ENCODE measurements around the gene ZNF273. TPM values are rescaled to one million over a fixed set of nuclear protein-coding genes. Genes with fewer than 3 reads are reported as not detected.

The ZNF273 gene
- polyA plus RNA-seq, 1 donor (not counting 4 experiments of a cell fraction or from before 2014, with no cell fraction given), result 4.7 TPM

DNA sequence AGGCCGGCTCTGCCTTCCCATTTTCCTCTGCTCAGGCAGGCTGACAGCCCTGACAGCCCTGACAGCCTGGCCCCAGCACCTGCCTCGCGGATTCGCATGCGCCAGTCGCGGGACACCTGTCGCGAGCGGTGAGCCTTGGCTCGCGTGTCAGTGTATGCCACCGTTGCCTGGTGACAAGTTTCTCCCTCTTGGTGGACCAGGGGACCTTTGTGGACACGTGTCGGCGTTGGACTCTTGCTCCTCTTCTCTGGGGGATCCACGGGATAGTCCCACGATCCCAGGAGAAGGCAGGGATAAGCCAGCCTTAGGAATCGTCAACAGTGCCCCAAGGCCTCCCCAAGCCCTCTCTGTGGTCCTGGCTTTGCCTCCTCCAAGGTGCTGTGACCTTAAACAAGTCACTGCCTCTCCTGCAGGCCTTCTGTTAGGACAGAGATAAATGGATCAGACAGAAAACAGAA lies 18.1 kb upstream of the ZNF273 start:
- peaks cover 2% of the 10 kb centered on the region for H3K4me1 ChIP-seq (ENCODE audit: control insufficient read depth, extremely low read depth, insufficient read depth, low read length)
- H3K4me3 ChIP-seq (ENCODE audit: control insufficient read depth in 2 of 3, extremely low read depth in 1 of 3, insufficient read depth in 2 of 3, low read depth in 1 of 3, low read length in 3 of 3), result no peak overlapping the region
- dilution Hi-C loops (cut with MboI; ENCODE audit: extremely low pct_ligation_motif_present, low sequenced_read_pairs), result no loop called here
- H2AFZ ChIP-seq (ENCODE audit: control insufficient read depth, low read length), result no peak overlapping the region
- H3K4me2 ChIP-seq (ENCODE audit: control insufficient read depth, extremely low read depth, insufficient read depth, low read depth, low read length), result no peak overlapping the region
- H3K9me1 ChIP-seq (ENCODE audit: control insufficient read depth, extremely low read depth, insufficient read depth, low read length), result no peaks in the 10 kb centered on the region
- H4K20me1 ChIP-seq (ENCODE audit: control insufficient read depth, extremely low read depth, insufficient read depth, low read length), result no peaks in the 10 kb centered on the region
- FAIRE-seq, result no peak
- no peak for TF ChIP-seq EZH2 (IDR thresholded peaks at IDR 0.05; ENCODE audit: low read length)
- TF ChIP-seq, protein P1, sequence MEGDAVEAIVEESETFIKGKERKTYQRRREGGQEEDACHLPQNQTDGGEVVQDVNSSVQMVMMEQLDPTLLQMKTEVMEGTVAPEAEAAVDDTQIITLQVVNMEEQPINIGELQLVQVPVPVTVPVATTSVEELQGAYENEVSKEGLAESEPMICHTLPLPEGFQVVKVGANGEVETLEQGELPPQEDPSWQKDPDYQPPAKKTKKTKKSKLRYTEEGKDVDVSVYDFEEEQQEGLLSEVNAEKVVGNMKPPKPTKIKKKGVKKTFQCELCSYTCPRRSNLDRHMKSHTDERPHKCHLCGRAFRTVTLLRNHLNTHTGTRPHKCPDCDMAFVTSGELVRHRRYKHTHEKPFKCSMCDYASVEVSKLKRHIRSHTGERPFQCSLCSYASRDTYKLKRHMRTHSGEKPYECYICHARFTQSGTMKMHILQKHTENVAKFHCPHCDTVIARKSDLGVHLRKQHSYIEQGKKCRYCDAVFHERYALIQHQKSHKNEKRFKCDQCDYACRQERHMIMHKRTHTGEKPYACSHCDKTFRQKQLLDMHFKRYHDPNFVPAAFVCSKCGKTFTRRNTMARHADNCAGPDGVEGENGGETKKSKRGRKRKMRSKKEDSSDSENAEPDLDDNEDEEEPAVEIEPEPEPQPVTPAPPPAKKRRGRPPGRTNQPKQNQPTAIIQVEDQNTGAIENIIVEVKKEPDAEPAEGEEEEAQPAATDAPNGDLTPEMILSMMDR (optimal IDR thresholded peaks at IDR 0.05 in 1 of 3, IDR thresholded peaks at IDR 0.05 in 1 of 3, conservative IDR thresholded peaks at IDR 0.05 in 1 of 3; ENCODE audit: extremely low read depth in 1 of 3, insufficient read depth in 2 of 3, low read length in 3 of 3), result no peak
- H3K27me3 ChIP-seq (ENCODE audit: control insufficient read depth, extremely low read depth, insufficient read depth, low read length), result peaks cover 3% of the 10 kb centered on the region
- H3K27ac ChIP-seq (ENCODE audit: control insufficient read depth, insufficient read depth, low read length), result no peak overlapping the region
- no peaks in the 10 kb centered on the region for H3K79me2 ChIP-seq (ENCODE audit: control insufficient read depth, insufficient read depth, low read length)
- H3K9me3 ChIP-seq (ENCODE audit: control insufficient read depth, low read depth, low read length), result peaks cover 5% of the 10 kb centered on the region
- no peaks in the 10 kb centered on the region for H3K36me3 ChIP-seq (ENCODE audit: control insufficient read depth in 2 of 2, extremely low read depth in 1 of 2, insufficient read depth in 2 of 2, low read length in 2 of 2)
- H3K9ac ChIP-seq (ENCODE audit: control insufficient read depth, extremely low read depth, insufficient read depth, low read length), result no peak overlapping the region
- DNase-seq (ENCODE audit: low read depth, low spot score), result no peak

DNA sequence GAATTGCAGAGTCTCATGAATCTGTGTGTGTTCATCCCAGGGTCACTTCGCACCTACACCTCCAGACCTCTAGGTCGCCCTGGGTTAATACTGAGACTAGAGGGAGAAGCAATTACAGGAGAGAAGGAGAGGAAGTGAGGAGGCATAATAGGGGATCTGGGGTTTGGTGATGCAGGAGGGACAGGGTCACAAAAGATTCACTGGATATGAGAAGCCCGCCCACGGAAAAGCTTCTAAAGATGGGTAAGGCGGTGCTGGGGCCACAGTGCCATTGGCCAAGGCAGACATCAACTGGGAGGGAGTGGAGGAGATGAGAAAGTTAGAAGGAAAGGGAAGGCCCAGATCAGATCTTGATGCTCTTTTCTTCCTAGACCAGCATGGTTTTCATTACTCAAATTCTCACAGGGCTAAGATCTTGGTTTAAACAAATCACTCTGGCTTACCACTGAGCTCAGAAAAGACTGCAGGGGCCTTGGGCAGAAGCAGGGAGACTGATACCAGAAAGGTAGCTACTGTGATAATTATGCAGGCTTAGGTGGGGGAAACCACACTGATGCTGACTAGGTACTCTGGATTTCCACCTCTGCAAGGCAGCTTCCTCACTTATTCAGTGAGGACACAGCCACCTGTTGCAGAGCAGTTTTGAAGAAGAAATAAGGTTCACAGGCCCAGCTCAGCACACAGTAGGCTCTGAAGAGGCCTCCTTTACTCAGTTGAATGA lies 17.4 kb upstream of the ZNF273 start:
- no peak overlapping the region for H3K9ac ChIP-seq (ENCODE audit: control insufficient read depth, extremely low read depth, insufficient read depth, low read length)
- TF ChIP-seq, protein P1 (optimal IDR thresholded peaks at IDR 0.05 in 1 of 3, IDR thresholded peaks at IDR 0.05 in 1 of 3, conservative IDR thresholded peaks at IDR 0.05 in 1 of 3; ENCODE audit: extremely low read depth in 1 of 3, insufficient read depth in 2 of 3, low read length in 3 of 3), result no peak
- TF ChIP-seq EZH2 (IDR thresholded peaks at IDR 0.05; ENCODE audit: low read length), result no peak
- H4K20me1 ChIP-seq (ENCODE audit: control insufficient read depth, extremely low read depth, insufficient read depth, low read length), result no peaks in the 10 kb centered on the region
- peaks cover 4% of the 10 kb centered on the region for H3K9me3 ChIP-seq (ENCODE audit: control insufficient read depth, low read depth, low read length)
- DNase-seq (ENCODE audit: low read depth, low spot score) (no peak), FAIRE-seq (no peak)
- H3K4me2 ChIP-seq (ENCODE audit: control insufficient read depth, extremely low read depth, insufficient read depth, low read depth, low read length), result no peak overlapping the region
- H3K27ac ChIP-seq (ENCODE audit: control insufficient read depth, insufficient read depth, low read length), result no peak overlapping the region
- H3K9me1 ChIP-seq (ENCODE audit: control insufficient read depth, extremely low read depth, insufficient read depth, low read length), result no peaks in the 10 kb centered on the region
- no peaks in the 10 kb centered on the region for H3K79me2 ChIP-seq (ENCODE audit: control insufficient read depth, insufficient read depth, low read length)
- H3K4me1 ChIP-seq (ENCODE audit: control insufficient read depth, extremely low read depth, insufficient read depth, low read length), result peaks cover 8% of the 10 kb centered on the region
- no peak overlapping the region for H3K4me3 ChIP-seq (ENCODE audit: control insufficient read depth in 2 of 3, extremely low read depth in 1 of 3, insufficient read depth in 2 of 3, low read depth in 1 of 3, low read length in 3 of 3)
- H2AFZ ChIP-seq (ENCODE audit: control insufficient read depth, low read length), result no peak overlapping the region
- dilution Hi-C loops (cut with MboI; ENCODE audit: extremely low pct_ligation_motif_present, low sequenced_read_pairs), result no loop called here
- H3K27me3 ChIP-seq (ENCODE audit: control insufficient read depth, extremely low read depth, insufficient read depth, low read length), result peaks cover 3% of the 10 kb centered on the region
- H3K36me3 ChIP-seq (ENCODE audit: control insufficient read depth in 2 of 2, extremely low read depth in 1 of 2, insufficient read depth in 2 of 2, low read length in 2 of 2), result no peaks in the 10 kb centered on the region
